Suppressor macrophage (primary cell): ENCODE results near the gene TAS2R46.
A peak's percentile ranks its signal among the peaks of the same experiment; 100 is the strongest.
"Not testable (repeated sequence)": the region's sequence is repeated elsewhere in the genome, so short reads cannot be mapped to it uniquely, and the experiment has no call there.

Source experiments
- DNase-seq, 4 experiments: peaks; one replicate each; pipeline ENCODE4 v3.0.0-alpha.2; 2020 to 2022
- total RNA-seq, 17 experiments: gene quantifications; one replicate each; lab custom pipeline; 2026; ENCODE audit warnings: mixed read lengths in 6 of 17, inconsistent platforms in 3 of 17; lab: John Stamatoyannopoulos, UW

Gene TAS2R46, protein sequence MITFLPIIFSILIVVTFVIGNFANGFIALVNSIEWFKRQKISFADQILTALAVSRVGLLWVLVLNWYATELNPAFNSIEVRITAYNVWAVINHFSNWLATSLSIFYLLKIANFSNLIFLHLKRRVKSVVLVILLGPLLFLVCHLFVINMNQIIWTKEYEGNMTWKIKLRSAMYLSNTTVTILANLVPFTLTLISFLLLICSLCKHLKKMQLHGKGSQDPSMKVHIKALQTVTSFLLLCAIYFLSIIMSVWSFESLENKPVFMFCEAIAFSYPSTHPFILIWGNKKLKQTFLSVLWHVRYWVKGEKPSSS
- 0.08 to 1.3 (median 0.46) reads per million in 17 experiments for total RNA-seq

DNA sequence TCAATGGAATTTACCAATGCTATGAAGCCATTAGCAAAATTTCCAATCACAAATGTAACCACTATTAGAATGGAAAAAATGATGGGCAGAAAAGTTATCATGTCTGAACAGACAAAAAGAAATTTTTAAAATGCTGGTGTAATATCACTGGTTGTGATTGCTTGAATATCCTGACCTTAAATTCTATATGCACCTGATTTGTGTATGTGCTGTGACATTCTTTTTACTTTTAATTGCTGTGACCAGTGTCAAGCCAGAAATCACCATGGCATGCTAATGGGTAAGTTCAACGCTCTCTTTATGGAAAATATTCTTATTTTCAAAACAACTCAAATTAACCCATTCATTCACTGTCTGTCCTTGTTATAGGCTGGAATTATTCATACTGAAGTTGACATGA, at the start of gene TAS2R46:
TAS2R46 (minus strand) TSS at position 101 of the 400 bp plus-strand sequence; CDS start at position 101, 0 bp downstream.
- DNase-seq = not testable (repeated sequence)

DNA sequence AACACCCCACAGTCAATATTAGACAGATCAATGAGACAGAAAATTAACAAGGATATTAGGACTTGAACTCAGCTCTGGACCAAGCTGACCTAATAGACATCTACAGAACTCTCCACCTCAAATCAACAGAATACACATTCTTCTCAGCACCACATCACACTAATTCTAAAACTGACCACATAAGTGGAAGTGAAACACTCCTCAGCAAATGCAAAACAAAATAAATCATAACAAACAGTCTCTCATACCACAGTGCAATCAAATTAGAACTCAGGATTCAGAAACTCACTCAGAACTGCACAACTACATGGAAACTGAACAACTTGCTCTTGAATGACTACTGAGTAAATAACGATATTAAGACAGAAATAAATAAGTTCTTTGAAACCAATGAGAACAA, 49.1 kb upstream of the TAS2R46 start:
- not testable (repeated sequence) for DNase-seq

DNA sequence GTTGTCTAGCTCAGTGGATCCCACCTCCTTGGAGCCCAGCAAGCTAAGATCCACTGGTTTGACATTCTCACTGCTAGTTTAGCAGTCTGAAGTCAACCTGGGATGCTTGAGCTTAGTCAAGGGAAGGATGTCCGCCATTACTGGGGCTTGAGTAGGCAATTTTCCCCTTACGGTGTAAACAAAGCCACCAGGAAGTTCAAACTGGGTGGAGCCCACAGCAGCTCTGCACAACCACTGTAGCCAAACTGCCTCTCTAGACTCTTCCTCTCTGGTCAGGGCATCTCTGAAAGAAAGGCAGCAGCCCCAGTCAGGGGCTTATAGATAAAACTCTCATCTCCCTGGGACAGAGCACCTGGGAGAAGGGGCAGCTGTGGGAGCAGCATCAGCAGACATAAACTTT, 46.8 kb upstream of the TAS2R46 start:
- no peak for DNase-seq

DNA sequence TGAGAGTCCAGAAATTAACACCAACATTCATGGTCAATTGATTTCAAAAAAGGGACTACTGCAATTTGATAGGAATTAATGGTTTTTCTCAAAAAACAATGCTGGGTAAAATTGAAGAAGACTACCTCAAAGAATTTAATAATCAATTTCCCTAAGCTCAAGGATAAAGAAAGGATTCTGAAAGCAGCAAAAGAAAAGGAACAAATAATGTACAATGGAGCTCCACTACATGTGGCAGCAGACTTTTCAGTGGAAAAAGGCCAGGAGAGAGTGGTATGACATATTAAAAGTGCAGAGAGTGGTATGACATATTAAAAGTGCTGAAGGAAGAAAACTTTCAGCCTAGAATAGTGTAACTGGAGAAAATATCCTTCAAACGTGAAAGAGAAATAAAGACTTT, 45.6 kb upstream of the TAS2R46 start:
- no peak for DNase-seq

DNA sequence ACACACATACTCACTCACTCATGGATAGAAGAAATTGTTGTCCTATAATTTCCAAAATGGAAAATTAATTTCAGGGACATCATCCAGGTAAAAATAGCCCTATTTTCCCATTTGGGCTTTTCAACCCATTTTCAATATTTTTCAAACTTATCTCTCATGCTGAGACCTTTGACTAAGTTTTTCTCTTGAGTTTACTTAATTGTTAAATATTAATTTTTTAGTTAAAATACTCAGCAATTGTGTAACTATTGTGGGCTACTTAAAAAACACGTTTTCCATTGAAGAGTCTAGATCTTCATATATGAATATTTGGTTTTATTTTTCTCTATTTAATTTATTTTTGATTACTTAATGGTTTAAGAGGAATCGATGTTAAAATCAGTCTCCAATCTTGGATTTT, 44.2 kb upstream of the TAS2R46 start:
- no peak for DNase-seq

DNA sequence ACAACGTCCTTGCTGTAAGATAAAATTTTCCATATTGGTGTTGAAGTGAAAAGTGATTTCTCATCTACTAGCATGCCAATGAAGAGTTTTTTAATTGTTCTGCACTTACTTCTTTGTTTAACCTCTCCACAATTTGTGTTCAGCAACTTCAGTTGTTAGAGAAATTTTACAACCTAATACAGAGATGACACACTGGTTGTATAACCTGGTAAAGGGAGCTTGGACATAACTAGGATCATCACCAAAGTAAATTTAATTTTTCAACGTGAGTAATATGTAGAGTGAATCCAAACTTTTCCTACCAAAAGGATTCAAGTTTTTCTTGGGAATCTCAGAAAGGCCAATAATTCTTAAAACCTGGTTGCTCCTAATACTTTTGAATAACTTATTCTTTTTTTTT, 43.5 kb upstream of the TAS2R46 start:
- no peak for DNase-seq

DNA sequence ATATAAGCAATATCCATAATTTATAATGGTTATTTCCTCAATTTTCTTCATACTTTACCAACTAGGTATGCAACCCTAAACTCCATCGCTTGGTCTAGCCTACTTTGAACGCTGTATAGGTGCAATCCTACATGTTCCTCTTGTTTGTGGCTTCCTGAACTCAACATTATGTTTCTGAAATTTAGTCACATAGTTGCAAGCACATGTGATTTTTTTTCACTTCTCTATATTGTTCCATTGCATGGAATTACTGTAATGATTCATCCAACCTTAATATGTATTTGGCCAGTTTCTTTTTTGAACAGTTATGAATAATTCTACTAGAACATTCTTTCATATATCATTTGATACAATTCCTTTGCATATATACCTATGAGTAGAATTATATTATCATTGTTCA, 32.8 kb upstream of the TAS2R46 start:
- DNase-seq = not testable (repeated sequence)

DNA sequence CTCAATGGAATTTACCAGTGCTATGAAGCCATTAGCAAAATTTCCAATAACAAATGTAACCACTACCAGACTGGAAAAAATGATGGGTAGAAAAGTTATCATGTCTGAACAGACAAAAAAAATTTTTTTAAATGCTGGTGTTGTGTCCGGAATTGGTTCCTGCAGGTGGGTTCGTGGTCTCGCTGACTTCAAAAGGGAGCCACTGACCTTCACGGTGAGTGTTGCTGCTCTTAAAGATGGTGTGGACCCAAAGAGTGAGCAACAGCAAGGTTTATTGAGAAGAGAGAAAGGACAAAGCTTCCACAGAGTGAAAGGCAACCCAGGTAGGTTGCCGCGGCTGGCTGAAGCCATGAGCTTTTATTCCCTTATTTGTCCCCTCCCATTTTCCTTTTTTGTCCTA, 30.0 kb upstream of the TAS2R46 start, which contains the start of gene TAS2R43:
TAS2R43 (minus strand) TSS at position 186 of the 400 bp plus-strand sequence; CDS start at position 102, 84 bp downstream.
- DNase-seq = no peak

DNA sequence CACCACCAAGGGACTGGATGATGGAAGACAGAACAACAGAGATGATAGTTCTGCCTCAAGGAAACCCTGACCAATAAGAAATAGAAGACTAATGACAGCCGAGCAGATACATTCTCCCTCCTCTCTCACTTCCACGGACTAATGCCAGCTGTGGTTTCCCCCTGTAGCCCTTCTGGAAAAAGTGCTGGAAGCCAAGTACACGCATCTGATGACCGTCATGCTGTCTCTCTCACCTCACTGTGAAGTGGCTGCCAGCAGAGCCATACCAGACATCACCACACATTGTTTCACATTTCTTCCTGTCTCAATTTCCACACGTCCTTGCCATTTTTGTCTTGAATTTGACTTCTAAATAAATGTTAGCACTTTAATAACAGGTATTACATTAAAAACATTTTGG, 27.2 kb upstream of the TAS2R46 start:
- DNase-seq = no peak

DNA sequence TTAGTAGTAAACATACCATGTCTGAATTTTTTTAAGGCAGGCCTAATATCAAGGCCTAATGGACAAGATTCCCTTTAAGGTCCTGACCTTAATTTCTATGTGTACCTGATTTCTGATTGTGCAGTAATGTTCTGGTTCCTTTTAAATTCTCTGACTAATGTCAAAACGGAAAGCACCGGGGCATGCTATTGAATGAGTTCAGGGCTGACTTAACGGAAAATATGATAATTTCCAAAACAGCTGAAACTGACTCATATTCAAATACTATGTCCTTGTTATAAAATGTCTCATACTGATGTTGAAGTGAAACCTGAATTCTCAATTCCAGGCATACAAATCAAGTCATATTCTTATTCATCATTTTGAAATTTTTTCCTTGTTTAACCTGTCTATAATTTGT, 23.3 kb upstream of the TAS2R46 start:
- DNase-seq = peak in 1 of 4 experiments; percentile 32

DNA sequence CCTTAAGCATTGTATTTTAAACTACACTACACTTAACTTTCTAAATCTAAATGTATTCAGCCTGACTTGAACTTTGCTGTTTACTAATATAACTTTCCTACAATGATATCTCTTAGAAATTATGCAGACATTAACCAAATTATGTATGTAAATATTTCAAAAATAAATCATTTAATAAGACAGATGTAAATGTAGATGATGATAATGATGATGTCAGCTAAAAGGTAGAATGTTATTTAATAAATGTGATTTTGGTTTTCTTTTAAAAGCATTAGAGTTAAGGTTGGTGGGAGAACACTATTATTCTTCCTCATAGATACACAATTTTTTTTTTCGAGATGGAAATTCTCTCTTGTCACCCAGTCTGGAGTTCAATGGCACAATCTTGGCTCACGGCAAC, 19.9 kb upstream of the TAS2R46 start:
- no peak for DNase-seq

DNA sequence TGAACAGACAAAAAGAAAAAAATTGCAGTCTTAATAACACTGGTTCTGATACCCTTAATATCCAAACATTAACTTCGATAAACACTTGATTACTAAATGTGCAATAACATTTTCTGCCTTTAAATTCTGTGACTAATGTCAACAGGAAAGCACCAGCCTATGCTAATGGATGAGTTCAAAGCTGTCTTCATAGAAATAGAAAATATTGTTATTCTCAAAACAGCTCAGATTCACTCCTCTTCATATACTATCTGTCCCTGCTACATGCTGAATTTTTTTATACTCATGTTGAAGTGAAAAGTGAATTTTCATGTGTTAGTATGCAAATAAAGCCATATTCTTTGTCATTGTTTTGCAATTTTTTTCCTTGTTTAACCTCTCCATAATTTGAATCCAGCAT, 16.2 kb upstream of the TAS2R46 start:
- no peak for DNase-seq

DNA sequence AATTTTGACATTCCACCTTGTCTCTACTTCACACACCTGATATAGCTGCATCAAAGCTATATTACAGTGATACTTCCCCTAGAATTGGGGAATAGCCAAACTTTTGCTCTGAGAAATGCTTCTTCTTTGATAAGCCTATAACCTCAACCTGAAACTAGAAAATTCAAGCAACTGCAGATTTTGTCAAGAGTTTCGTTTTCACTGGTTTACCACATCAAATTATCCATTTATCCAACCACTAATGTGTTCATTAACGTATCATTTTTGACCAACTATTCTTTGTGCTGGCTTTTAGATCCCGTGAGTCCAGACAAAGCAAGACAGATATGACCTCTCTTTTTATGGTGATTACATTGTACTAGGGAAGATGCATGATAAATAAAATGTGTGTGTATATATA, 13.5 kb upstream of the TAS2R46 start:
- DNase-seq = no peak

DNA sequence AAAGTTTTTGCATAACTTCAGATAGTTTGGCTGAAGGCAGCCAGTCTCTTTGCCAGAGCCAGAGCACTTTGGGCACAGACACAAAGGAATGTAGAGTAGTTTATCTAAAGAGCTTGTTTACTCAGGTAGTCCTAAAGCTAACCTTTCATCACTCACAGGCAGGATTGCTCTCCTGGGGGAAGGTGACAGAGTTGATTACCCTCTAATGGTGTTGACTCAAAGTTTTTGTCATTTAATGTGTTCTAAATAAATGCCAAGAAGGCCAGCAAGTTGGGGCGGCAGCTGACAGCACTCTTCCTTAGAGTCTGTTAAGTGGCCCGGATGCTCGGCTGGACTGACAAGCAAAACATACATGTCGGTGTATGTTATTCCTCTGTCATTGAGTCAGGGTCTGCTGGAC, 9.3 kb upstream of the TAS2R46 start:
- DNase-seq = no peak

DNA sequence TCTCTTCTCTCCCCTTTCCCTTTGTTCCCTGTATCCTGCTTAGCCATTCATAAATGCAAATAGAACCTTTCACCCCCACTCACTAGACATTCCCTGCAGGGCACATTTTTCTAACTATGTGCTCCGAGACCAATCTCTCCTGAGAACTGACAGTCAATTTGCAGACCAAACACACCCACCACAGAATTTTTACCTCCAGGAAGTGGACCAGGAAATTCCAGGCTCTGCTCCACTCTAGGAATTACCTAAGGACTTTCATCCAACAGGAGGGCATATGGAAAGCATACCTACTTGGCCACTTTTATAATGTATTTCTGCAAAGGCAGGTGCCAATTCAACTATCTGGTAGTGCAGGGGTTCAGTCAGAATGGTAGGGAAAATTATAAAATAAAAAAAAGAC, 8.9 kb upstream of the TAS2R46 start:
- DNase-seq = no peak

DNA sequence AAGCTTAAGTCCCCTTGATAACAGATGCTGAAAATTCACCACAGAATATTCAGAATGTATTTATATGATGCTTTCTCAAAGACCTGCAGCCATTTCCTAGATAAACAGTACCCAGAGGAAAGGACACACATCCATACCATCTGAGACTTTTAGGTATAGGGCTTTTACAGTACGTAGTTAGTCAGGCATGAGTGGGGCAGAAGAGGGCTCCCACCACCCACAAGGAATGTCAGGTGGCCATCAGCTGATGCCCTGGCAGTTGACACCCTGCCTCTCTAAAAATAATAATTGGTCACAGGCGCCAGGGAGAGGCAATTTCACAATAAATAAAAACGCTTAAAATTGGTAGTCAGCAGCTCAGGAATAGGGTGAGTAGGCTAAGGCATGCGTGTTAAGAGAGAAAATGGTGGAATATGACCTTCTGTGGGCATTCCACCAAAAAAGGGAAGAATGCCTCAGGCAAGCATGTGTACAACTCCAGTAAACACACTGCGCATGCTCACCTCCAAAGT, 7.8 kb upstream of the TAS2R46 start:
- peak in 3 of 4 experiments; percentile 5 to 58 (median 30) for DNase-seq

DNA sequence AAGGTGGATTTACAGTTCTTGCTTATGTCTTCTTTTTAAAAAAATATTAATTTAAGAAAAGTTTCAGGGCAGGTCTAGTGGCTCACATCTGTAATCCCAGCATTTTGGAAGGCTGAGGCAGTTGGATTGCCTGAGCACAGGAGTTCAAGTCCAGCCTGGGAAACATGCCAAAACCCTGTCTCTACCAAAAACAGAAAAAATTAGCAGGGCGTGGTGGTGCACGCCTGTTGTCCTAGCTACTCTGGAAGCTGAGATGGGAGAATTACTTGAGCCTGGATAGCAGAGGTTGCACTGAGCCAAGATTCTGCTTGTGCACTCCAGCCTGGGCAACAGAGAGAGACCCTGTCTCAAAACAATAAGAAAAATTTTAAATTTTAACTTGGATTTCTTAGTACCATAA, 5.4 kb upstream of the TAS2R46 start:
- DNase-seq = no peak

DNA sequence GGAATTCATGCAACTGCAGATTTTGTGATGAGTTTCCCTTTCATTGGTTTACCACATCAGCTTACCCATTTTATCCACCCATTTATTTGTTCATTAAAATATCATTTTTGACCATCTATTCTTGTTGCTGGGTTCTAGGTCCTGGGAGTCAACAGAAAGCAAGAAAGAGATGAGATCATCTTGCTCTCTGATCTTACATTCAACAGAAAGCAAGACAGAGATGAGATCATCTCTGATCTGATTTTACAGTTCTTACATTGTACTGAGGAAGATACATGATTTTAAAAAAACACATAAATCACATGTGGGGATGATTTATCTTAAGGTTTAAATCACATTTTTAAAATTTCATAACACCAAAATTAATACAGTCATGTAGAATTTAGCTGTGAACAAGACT, 2.3 kb downstream of the TAS2R46 start:
- peak in 1 of 4 experiments; percentile 31 for DNase-seq

DNA sequence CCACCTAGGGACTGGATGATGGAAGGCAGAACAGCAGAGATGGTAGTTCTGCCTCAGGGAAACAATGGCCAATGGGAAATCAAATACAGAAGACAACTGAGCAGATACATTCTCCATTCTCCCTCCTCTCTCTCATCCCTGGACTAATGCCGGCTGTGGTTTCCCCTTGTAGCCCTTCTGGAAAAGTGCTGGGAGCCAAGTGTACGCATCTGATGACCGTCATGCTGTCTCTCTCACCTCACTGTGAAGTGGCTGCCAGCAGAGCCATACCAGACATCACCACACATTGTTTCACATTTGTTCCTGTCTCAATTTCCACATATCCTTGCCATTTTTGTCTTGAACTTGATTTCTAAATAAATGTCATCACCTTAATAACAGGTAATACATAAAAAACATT, 3.1 kb downstream of the TAS2R46 start:
- no peak for DNase-seq

DNA sequence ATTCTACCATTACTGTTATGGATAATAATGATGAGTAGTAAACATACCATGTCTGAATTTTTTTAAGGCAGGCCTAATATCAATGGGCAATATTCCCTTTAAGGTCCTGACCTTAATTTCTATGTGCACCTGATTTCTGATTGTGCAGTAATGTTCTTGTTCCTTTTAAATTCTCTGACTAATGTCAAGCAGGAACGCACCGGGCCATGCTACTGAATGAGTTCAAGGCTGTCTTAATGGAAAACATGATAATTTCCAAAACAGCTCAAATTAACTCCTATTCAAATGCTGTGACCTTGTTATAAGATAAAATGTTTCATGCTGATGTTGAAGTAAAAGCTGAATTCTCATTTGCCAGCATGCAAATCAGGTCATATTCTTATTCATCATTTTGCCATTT, 6.8 kb downstream of the TAS2R46 start:
- no peak for DNase-seq

DNA sequence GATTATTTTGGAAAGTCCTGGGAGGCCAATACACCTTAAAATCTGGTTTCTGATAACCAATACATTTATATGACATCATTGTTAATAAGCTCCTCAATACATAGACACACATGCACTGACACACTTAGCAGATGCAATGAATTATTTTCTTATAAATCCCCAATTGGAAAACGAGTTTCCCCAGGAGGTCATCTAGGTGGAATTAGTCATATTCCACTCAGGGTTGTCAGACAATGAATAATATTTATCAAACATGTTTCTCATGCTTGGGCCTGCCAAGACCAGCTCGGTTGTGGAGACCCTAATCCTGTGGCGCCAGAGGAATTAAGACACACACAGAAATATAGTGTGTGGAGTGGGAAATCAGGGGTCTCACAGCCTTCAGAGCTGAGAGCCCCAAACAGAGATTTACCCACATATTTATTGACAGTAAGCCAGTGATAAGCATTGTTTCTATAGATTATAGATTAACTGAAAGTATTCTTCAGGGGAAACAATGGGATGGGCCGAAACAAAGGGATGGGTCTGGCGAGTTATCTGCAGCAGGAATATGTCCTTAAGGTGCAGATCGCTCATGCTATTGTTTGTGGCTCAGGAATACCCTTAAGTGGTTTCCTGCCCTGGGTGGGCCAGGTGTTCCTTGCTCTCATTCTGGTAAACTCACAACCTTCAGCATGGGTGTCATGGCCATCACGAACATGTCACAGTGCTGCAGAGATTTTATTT, 12.1 kb downstream of the TAS2R46 start:
- not testable (repeated sequence) for DNase-seq

DNA sequence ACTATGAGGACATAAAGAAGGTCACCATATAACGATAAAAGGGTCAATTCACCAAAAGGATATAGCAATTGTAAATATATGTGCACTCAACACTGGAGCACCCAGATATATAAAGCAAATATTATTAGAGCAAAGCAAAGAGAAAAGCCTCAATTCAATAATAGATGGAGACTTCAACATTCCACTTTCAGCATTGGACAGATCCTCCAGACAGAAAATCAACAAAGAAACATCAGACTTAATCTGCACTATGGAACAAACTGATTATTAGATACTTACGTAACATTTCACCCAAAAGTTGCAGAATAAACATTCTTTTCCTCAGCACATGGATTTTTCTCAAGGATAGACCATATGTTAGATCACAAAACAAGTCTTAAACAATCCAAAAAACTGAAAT, 20.7 kb downstream of the TAS2R46 start:
- not testable (repeated sequence) for DNase-seq

DNA sequence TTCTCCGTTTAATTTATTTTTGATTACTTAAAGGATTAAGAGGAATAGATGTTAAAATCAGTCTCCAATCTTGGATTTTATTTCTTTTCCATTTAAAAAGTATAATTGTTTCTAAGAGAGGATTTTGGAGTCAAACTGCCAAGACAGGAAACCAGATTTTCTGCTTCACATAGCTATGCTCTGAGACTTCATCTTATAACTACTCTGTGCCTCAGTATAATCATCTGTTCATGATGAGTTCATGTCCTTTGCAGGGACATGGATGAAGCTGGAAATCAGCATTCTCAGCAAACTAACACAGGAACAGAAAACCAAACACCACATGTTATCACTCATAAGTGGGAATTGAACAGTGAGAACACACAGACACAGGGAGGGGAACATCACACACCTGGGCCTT, 21.9 kb downstream of the TAS2R46 start:
- no peak for DNase-seq

DNA sequence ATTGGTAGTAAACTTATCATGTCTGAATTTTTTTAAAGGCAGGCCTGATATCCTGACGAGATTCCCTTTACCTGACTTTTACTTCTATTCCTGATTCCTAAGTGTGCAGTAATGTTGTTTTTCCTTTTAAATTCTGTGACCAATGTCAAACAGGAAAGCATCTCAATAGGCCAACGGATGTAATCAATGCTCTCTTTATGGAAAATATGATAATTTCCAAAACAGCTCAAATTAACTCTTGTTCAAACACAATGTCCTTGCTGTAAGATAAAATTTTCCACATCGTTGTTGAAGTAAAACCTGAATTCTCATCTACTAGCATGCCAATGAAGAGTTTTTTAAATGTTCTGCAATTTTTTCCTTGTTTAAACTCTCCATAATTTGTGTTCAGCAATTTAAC, 22.9 kb downstream of the TAS2R46 start:
- DNase-seq = no peak
